Measurements from ENCODE around the gene DDX52. TPM values are rescaled to one million over a fixed set of nuclear protein-coding genes. Genes with fewer than 3 reads are reported as not detected.
A peak's percentile ranks its signal among the peaks of the same experiment; 100 is the strongest.

The DDX52 gene
- total RNA-seq, 2 experiments from 2014 or later, result 24.9 to 26.2 TPM

DNA sequence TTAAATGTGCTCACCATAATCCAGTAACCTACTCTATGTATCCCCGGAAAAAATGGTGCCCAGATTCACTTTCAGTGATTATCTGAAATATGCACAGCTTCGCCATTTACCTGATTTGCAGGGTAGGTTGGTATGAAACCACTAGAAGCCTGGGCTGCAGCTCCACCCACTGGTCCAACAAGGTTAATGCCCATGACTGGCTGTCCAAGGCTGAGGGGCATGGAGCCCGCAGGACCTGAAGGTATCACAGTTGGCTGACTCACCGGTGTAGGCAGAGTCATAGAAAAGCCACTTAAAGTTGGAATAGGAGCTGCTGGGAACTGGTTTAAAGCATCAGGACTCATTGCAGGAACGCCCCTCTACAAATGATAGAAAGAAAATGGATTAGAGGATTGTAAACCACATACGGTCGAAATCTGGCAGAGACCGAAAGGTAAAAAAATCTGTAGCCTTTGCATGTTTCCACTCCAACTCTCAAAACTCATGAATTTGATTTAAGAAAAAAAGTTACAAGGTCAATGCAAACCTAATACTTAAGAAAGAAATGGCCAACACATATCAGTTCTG lies 72.6 kb downstream of the DDX52 start:
- H3K9me3 Mint-ChIP-seq, result peaks cover 5% of the 10 kb centered on the region
- H3K4me3 Mint-ChIP-seq, result no peak overlapping the region
- no peaks in the 10 kb centered on the region for H3K4me1 Mint-ChIP-seq (ENCODE audit: low read depth)
- intact Hi-C loops (cut with micrococcal nuclease), result no loop called here
- H3K27ac Mint-ChIP-seq, result no peak overlapping the region
- ChIA-PET POLR2A (no interaction called here), CTCF (interaction anchor here (0.7 to 2.3 kb wide), 6 partner anchors 8 to 43 kb away, joined by 3 to 11 read pairs (median 4); no protein-coding TSS in a partner anchor)
- H3K36me3 Mint-ChIP-seq, result peaks cover 37% of the 10 kb centered on the region
- no peaks in the 10 kb centered on the region for H3K27me3 Mint-ChIP-seq
- peak; percentile 56 for DNase-seq

DNA sequence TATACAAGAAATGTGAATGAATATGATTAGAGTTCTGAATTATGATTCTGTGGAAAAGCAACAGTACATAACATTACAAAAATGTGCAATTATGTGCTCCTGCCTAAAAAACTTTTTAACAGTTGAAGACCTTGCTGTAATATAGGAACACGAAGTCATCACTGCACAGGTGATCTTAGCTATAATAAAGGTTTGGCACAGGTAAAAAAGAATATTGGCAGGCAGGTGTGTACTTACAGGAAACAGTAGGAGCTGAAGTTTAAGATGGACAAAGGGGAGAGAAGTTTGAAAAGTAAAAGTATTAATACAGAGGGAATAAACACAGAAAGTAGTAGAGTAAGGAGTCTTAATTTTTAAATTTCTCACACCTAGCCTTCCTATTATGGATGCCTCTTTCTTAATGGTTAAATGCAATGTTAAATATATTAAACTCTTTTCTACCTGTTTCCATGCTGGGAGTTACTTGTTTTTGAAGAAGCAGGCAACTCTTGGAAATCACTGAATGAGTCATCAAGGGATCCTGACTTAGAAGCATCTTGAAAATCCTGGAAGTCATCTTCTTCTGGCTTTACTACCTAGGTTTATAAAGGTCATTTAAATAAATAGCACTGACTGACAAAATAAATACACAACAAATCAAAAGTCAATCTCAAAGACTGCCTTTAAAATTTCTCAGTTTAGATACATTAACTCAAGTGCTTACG lies 74.7 kb downstream of the DDX52 start:
- no peak for DNase-seq
- peak overlapping the region; percentile 7 for H3K27ac Mint-ChIP-seq
- H3K4me3 Mint-ChIP-seq, result no peak overlapping the region
- ChIA-PET CTCF (interaction anchor here (1.1 to 2.3 kb wide), 4 partner anchors 12 to 223 kb away, joined by 3 to 10 read pairs (median 4); no protein-coding TSS in a partner anchor), POLR2A (interaction anchor here (0.6 kb wide), 2 partner anchors 20 to 223 kb away, joined by 3 read pairs; no protein-coding TSS in a partner anchor)
- intact Hi-C loops (cut with micrococcal nuclease), result no loop called here
- H3K4me1 Mint-ChIP-seq (ENCODE audit: low read depth), result peaks cover 6% of the 10 kb centered on the region
- peaks cover 32% of the 10 kb centered on the region for H3K36me3 Mint-ChIP-seq
- H3K9me3 Mint-ChIP-seq, result no peaks in the 10 kb centered on the region
- H3K27me3 Mint-ChIP-seq, result no peaks in the 10 kb centered on the region

DNA sequence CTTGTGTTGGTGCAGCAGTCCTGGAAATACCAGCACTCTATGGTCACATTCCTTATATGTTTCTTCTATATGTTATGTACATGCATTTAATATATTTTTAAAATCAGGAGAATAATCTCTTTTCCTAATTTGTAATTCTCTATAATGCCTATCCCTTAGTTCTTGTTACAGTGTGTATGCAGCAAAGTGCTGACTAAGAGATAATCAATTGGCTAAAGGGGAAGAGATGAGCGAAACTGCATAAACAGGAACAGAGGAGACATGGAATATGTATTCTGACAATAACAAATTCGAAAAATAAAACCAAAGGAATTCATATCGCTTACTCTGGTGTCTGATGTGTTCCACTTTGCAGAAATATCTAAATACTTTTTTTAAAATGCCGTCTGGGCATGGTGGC lies 75.7 kb downstream of the DDX52 start:
- POLR2A ChIA-PET, result no interaction called here
- peaks cover 25% of the 10 kb centered on the region for H3K36me3 Mint-ChIP-seq
- no peaks in the 10 kb centered on the region for H3K27me3 Mint-ChIP-seq

GRCh38 chr17:37567137-37567536 lies 76.1 kb downstream of the DDX52 start:
- peaks cover 28% of the 10 kb centered on the region for H3K36me3 Mint-ChIP-seq
- ChIA-PET POLR2A (no interaction called here), CTCF (no interaction called here)
- intact Hi-C loops (cut with micrococcal nuclease), result no loop called here
- no peaks in the 10 kb centered on the region for H3K9me3 Mint-ChIP-seq
- H3K27ac Mint-ChIP-seq, result no peak overlapping the region
- H3K4me3 Mint-ChIP-seq, result no peak overlapping the region
- no peaks in the 10 kb centered on the region for H3K27me3 Mint-ChIP-seq
- DNase-seq, result no peak
- peaks cover 6% of the 10 kb centered on the region for H3K4me1 Mint-ChIP-seq (ENCODE audit: low read depth)

More for the DNA sequence above, 75.7 kb downstream of the DDX52 start:
- peaks cover 6% of the 10 kb centered on the region for H3K4me1 Mint-ChIP-seq (ENCODE audit: low read depth)
- H3K4me3 Mint-ChIP-seq, result no peak overlapping the region
- no peaks in the 10 kb centered on the region for H3K9me3 Mint-ChIP-seq
- DNase-seq, result no peak
- intact Hi-C loops (cut with micrococcal nuclease), result no loop called here
- H3K27ac Mint-ChIP-seq, result no peak overlapping the region
- CTCF ChIA-PET, result no interaction called here

DNA sequence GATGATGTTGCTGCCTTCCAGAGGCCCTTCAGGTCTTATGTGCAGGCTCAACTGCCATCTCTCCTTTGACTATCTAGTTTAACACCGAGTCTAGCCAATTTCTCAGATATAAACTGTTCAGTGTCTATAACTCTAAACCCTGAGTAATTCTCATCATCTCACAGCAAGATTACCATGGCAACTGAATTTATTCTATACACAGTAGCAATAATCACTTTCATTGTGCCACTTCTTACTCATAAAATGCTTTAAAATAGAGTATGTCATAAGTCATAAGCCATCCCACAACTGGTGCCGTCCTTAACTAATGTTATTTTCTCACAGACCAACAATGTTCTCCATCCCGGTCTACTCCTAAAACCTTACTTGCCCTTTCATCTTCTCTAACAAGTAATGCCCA lies 79.0 kb downstream of the DDX52 start:
- Mint-ChIP-seq H3K36me3 (peaks cover 35% of the 10 kb centered on the region), H3K4me1 (ENCODE audit: low read depth) (peaks cover 6% of the 10 kb centered on the region), H3K27me3 (no peaks in the 10 kb centered on the region), H3K4me3 (no peak overlapping the region), H3K27ac (peak overlapping the region; percentile 26), H3K9me3 (no peaks in the 10 kb centered on the region)
- DNase-seq, result no peak
- CTCF ChIA-PET, result interaction anchor here (1.1 kb wide), 1 partner anchor 191 kb away, joined by 3 read pairs; no protein-coding TSS in a partner anchor
- POLR2A ChIA-PET, result no interaction called here
- intact Hi-C loops (cut with micrococcal nuclease), result no loop called here

GRCh38 chr17:37562016-37562745 lies 81.1 kb downstream of the DDX52 start:
- intact Hi-C loops (cut with micrococcal nuclease), result no loop called here
- H3K36me3 Mint-ChIP-seq, result peaks cover 35% of the 10 kb centered on the region
- no peak overlapping the region for H3K27ac Mint-ChIP-seq
- no peaks in the 10 kb centered on the region for H3K9me3 Mint-ChIP-seq
- no peak for DNase-seq
- no peaks in the 10 kb centered on the region for H3K27me3 Mint-ChIP-seq
- no peak overlapping the region for H3K4me3 Mint-ChIP-seq
- POLR2A ChIA-PET, result no interaction called here
- H3K4me1 Mint-ChIP-seq (ENCODE audit: low read depth), result peaks cover 6% of the 10 kb centered on the region
- CTCF ChIA-PET, result interaction anchor here (1.2 kb wide), 1 partner anchor 11 kb away, joined by 4 read pairs; no protein-coding TSS in a partner anchor

Small RNAs within 50 kb of the gene (microRNA-seq; reads per million reads assigned to microRNA genes)
- gene MIR378J (ENCODE audit: borderline microRNAs expressed, borderline number of aligned reads, borderline replicate concordance), result not detected

Other genes with a start within 250 kb of the DDX52 start
- 10 to 100 TPM; 58.2 to 64.4 TPM for gene ACACA, start 236.6 kb downstream of the DDX52 start, total RNA-seq
- 10 to 100 TPM; 35.8 to 36.5 TPM for gene TADA2A, start 236.6 kb downstream of the DDX52 start, total RNA-seq
- gene DUSP14, start 153.6 kb downstream of the DDX52 start, total RNA-seq, result 10 to 100 TPM; 17.4 to 19.0 TPM
- 10 to 100 TPM; 44.4 to 45.2 TPM for gene SYNRG, start 34.0 kb downstream of the DDX52 start, total RNA-seq
- not detected for gene HNF1B, start 101.6 kb upstream of the DDX52 start, total RNA-seq

All from activated CD4-positive, alpha-beta memory T cell treated with anti-CD3 and anti-CD28 coated beads for 36 hours (primary cell).